Stimulated activated CD4-positive, alpha-beta T cell treated with anti-CD3 and anti-CD28 coated beads, Interleukin-1b, Interleukin-23, amount 100 ng/mL, for 48 hours (primary cell): ENCODE data around the gene RIPK1.
"Not testable (repeated sequence)": the region's sequence is repeated elsewhere in the genome, so short reads cannot be mapped to it uniquely, and the experiment has no call there.

Experiments used
- DNase-seq: peaks from one replicate; pipeline ENCODE4 v3.0.0-alpha.2; 2020

RIPK1 gene

GRCh38 chr6:3137057-3137777 lies 68.9 kb downstream of the RIPK1 start:
- DNase-seq, result no peak

DNA sequence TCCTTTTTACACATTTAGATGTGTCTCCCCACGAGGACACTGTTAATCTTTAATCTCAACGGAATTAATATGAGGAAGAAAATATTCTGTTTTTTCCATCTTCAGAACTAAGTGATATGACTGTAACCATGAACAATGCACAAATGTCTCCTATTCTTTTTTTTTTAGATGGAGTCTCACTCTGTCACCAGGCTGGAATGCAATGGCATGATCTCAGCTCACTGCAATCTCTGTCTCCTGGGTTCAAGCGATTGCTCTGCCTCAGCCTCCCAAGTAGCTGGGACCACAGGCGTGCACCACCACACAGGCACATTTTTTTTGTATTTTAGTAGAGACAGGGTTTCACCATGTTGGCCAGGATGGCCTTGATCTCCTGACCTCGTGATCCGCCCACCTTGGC lies 69.6 kb downstream of the RIPK1 start:
- not testable (repeated sequence) for DNase-seq

GRCh38 chr6:3138341-3138740 lies 70.0 kb downstream of the RIPK1 start:
- no peak for DNase-seq

- DNase-seq, result no peak
Observed at GRCh38 chr6:3139090-3139903, 71.0 kb downstream of the RIPK1 start.

- no peak for DNase-seq
Observed at GRCh38 chr6:3140201-3140600, 71.9 kb downstream of the RIPK1 start.

GRCh38 chr6:3142536-3142935 lies 74.2 kb downstream of the RIPK1 start:
- DNase-seq, result no peak

GRCh38 chr6:3143158-3143557 lies 74.9 kb downstream of the RIPK1 start:
- DNase-seq, result no peak

GRCh38 chr6:3144571-3144970 lies 76.3 kb downstream of the RIPK1 start:
- DNase-seq, result no peak

GRCh38 chr6:3147914-3148757 lies 79.8 kb downstream of the RIPK1 start:
- DNase-seq, result no peak

GRCh38 chr6:3151691-3152090 lies 83.4 kb downstream of the RIPK1 start:
- no peak for DNase-seq

- DNase-seq, result no peak
Observed at GRCh38 chr6:3152689-3153088, 84.4 kb downstream of the RIPK1 start.

DNA sequence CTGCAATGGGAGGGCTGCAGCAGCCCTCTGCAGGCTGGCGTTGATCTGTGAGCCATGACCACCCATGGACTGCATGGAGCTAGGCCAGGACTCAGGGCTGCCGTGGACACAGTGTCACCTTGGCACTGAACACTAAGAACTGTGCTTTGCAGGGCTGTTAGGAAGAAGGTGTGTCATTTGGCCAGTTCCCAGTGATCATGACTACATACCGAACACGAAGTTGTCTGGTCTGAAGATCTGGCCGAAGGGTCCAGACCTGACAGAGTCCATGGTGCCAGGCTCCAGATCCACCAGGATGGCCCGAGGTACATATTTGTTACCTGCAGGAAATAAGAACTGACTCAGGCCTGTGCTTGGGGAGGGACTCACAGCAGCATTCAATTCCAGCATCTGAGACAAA lies 87.1 kb downstream of the RIPK1 start:
- not testable (repeated sequence) for DNase-seq

GRCh38 chr6:3156184-3157130 lies 88.2 kb downstream of the RIPK1 start:
- not testable (repeated sequence) for DNase-seq

DNA sequence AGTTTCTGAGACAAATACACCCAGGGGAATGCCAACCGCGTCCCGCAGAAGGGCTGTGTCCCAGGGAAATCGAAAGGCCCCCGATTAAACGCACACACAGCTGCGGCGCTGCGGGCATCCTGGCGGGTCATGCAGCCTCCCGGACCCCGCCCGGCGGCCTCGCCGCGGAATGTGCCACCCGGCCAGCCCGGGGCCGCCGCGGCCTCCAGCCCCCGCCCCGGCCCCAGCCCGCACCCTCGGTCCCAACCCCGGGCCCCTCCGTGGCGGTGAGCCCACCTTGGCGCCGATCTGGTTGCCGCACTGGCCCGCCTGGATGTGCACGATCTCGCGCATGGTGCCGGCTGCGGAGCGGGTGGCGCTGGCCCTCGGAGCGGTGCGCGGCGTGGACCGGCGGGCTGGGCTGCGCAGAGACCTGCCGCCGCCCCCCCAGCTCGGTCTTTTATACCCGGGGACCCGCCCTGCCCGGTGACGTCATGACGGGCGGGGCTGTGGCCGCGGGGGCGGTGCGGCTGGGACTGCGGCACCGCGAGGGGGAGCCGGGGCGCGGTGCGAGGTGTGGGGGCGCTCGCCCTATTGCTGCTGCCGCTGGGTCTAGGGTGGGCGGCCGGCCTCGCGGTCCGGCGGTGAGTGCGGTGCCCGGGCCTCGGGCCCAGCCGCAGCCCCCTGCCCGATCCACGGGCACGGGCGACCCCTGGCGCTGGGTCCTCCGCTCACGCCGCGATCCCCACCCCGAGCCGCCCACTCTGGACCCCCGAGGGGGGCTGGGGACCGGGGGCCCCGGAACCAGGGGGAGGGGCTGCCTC lies 89.0 kb downstream of the RIPK1 start, which contains the start of gene TUBB2A:
Gene TUBB2A (minus strand): TSS at position 414 of the 803 bp plus-strand sequence. CDS start 81 bp downstream, at position 333.
- peak; percentile 78 for DNase-seq

DNA sequence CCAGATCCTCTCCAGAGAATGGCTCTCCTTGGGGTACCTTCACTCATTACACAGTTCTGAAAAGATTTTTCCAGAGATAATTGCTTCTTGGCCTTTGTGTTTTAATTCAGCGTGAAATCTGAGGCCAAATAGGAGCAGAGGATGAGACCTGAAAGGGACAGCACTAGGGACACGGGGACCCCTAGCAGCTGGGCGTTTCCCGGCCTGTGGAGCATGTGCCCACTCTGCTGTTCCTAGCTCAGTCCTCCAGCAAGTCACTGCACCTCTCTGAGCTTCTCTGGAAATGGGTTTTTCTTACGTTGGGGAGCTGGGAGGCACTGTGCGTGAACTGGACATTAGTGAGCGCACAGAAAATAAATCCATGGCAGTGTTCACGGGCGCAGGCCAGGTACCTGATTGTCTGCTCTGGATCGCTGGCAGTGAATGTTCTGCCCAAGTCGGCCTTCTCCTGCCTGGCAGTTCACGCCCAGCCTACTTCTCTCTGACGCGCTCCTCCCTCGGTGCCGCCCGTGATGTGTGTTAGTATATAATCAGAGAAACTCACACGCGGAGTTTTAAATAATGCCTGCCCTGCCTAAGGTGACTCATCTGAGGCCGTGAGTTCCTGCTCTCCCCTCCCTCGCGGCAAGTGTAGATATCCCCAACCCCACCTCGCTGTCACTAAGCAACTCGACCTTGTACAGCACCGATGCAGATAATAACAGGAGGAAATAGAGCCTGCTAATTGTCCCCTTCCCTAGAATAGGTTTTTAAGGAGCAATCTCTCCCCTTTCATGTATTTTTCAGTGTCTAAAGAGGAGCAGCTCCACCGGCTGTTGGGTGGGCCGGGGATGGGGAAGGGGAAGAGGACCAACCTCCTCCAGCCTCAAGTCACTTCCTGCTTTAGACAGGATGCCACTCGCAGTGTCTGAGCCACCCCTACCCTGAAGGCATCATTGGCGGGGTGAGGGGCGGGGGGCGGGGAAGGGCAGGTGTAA lies 91.8 kb downstream of the RIPK1 start:
- DNase-seq, result peak; percentile 57

DNA sequence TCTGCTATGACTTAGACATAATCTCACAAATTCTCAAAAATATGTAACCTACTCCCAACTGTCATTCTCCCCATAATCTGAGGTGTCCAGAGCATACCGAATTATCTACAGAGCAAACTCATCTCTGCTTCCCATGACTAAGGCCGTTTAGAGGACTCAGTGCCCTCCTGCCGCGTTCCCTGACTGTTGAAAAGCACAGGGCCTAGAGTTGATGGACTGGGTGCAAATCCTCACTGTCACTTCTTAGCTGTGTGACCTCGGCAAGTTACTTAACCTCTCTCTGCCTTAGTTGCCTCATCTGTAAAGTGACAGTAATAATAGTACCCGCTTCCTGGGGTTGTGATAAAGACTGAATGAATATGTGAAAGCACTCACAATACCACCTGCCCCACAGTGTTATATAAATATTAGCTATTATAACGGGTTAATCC lies 93.8 kb downstream of the RIPK1 start:
- no peak for DNase-seq

DNA sequence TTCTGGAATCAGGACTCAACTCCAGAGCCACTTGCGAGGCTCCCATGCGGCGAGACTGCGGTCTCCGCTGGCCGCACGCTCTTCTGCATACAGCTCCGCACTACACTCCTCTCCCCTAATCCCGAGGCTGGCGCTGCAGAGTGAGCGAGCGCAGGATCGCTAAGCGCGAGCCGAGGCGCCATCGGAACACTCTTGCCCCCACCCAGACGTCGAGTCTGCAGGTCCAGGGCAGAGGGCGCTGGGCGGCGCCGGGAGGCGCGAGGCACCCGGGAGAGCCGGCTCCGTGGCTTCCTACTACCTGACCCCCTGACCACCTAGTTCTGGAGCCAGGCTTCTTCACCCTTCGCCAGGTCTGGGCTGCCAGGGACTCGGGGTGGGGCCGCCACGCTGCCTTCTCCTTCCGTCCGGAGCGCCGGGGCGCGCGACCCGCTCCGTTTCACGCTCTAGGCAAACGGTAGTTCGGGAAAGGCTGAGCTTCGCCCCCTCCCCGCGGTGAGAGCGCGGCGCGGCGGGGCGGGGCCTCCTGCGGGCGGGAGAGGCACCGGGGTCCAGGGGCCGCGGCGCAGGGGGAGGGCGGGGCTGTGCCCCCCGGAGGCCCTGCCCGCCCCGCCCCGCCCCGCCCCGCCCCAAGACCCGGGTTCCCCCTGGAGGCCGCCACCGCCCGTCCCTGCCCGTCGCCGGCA lies 94.4 kb downstream of the RIPK1 start:
- peak; percentile 51 for DNase-seq

- no peak for DNase-seq
Observed at GRCh38 chr6:3163248-3163594, 94.9 kb downstream of the RIPK1 start.

DNA sequence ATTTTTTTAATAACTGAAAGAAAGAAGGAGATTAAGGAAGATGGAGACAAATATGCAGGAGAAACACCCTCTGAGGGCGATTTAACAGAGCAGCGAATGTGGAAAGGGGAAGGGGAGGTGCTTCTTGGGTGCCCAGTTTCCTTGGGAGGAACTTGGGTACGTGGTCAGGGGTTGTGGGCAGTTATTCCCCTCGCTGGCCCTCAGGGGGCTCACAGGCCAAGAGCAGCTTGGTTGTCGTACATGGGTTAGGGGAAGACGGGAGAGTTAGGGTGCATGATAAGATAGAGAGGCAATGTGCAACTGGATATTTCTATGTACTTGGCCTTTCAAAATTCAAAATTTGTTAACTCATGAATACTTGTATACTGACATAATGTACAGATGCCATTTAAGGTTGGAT lies 96.1 kb downstream of the RIPK1 start:
- DNase-seq, result no peak
